Amniotic stem cell (primary cell): ENCODE data around the gene TSPAN19.
"Not testable (repeated sequence)": the region's sequence is repeated elsewhere in the genome, so short reads cannot be mapped to it uniquely, and the experiment has no call there.

Experiments used
- DNase-seq: peaks from one replicate; lab custom pipeline; 2025; lab: John Stamatoyannopoulos, UW

The TSPAN19 gene

DNA sequence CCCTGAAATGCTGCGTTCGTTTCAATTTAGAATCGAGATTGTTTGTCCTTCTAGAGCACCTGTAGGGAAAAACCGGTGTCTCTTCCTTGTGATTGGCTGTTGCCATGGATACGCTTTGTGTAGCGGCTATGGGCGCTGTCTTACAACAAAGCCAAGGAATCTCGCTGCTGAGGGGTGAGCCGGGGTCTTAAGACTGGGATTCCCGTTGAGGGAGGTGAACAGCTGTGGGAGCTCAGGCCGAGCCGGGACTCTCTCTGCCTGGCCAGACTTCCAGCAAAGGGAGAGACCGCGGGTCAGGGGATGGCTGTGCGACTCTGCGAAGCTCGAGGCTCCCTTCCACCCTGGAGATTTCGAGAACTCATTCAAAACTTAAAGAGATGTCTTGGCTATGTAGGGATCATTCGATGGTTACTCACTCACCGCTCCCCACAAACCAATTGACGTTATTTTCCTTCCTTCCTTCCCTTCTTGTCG, at the start of gene TSPAN19, which contains the start of gene LRRIQ1:
TSS of gene TSPAN19 (minus strand) at position 44 of the 474 bp plus-strand sequence. CDS start 6,331 bp downstream, outside the sequence.
TSS of gene LRRIQ1 (plus strand) at position 118 of the 474 bp plus-strand sequence. CDS start 1,826 bp downstream, outside the sequence.
- peak; percentile 81 for DNase-seq

DNA sequence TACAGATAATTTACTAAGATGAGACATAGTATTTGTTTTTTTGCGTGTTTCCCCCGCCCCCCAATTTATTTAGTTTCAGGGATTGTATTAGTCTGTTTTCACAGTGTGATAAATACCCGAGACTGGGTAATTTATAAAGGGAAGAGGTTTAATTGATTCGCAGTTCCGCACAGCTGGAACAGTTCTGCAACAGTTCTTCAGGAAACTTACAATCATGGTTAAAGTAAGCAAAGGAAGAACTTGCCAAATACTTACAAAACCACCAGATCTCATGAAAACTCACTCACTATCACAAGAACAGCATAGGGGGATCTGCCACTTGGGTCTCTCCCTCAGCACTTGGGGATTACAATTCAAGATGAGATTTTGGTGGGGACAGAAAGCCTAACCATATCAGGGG, 49.0 kb upstream of the TSPAN19 start:
- no peak for DNase-seq

DNA sequence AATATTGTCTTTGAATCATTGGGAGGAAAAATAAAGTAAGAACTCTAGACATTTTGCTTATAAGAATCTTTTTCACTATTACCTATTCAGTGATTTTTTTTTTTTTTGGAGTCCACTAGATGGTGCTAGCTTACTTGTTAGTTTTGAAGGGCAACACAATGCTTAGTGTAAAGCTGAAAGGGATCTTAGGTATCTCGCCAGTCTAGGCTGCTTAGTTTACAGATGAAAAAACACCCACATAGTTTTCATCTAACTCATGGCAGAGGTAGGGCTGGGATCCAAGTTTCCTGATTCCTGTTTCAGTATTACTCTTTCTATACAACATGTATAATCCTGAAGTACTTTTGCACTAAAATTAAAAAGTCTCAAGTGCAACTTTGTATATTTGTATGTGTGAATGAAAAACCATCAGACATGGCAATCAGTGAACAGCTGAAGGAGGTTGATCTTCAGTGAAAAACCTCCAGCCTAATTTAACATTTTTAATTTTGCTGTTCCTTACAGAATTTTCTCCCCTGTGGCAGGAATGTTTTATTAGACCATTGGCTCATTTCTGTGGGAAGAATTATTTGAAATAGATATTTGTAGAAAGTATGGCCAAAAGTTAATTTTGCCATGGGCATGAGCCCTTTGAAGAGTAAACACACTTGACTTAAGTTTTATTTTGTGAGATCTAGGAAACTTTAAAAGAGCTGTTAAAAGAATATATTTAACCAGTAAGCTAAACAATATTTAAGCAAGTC, 40.8 kb upstream of the TSPAN19 start:
- peak; percentile 75 for DNase-seq

DNA sequence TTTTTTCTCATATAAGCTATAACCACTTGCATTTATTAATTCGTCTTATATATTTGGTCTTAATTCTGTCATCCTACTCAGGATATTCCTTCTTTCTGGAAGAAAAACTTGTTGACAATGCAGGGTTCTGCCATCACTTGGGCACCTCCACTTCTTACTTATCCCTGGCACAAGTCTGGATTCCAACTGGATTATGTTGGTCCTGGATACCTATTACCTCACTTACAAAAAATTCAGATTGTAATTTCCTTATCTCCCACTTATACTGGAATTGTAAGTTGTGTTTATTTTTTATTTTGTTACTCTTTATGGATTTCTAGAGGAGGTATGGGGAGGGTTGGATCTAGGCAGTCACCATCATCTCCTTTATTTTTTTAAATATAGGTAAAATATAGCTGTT, 36.7 kb upstream of the TSPAN19 start:
- DNase-seq, result no peak

DNA sequence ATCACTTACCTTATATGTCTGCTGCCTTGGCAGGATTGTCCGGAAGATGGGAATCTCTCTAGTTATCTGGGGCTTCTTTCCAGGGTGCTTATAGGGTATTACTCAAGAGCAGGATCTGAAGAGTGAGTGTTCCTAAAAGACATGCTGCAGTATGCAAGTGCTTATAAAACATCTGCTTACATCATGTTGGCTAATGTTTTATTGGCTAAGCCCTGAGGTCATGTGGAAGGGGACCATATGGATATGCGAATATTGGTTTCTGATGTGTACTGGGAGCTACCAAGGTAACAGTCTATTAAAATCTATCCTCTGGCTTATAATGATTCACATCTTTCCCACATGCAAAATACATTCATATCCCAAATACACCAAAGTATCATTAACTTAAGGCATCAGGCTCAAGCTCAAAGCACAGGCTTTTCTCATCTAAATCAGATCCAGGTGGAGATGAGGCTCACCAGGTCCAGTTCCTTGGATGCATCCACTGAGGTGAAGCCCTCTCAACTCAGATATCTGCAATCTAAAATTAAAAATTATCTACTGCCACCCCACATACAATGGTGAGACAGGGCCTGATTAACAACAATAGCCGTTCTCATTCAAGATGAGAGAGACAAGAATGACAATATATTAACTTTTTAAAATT, 29.9 kb upstream of the TSPAN19 start:
- DNase-seq, result no peak

DNA sequence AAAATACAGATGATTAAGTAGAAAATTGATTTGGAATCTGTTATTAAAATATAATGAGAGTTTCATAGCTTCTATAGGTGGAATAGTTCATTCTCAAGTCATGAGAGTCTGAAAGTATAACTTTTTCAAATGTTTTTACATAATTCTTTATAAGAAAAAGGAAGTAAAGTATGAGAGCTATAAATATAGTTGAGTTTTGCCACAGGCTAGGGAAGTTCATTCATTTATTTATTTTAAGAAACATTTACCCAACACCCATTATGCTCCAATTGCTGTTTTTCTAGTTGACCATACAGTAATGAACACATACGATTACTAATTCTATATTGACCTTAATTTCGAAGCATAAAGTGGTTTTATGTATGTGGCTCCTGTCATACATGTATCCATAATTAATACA, 24.8 kb upstream of the TSPAN19 start:
- DNase-seq, result no peak

DNA sequence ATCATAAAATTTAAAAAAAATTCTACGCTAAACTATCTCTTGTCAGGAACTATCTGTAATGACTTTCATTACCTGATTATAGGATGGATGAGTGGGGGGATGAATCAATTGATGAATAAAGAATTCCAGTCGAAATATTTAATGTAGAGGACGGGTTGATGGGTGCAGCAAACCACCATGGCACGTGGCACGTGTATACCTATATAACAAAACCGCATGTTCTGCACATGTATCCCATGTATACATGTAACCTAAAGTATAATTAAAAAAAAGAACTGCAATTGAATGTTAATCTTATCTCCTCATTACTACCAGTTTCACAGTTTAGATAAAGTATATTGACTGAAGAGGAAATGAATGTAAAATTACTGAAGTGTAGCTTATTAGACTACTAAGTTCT, 23.5 kb upstream of the TSPAN19 start:
- DNase-seq, result no peak

DNA sequence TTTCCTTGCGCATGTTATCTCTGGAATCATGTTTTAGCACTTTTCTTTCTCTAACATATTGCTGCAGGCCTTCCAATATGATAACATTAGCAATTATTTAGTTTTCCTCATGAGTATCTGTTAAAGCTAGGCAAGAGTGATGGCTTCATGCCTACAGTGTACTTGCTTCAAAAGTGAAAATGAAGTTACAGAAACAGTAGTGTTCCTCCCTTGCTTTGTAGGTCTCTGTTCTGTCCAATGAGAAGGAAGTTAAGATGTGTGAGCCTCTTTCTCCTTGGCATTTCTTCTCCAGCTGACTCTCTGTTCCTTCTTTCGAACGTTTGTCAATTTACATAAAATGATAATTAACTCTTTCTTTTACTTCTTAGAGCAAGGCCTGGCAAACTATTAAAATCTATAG, 22.3 kb upstream of the TSPAN19 start:
- DNase-seq, result no peak

DNA sequence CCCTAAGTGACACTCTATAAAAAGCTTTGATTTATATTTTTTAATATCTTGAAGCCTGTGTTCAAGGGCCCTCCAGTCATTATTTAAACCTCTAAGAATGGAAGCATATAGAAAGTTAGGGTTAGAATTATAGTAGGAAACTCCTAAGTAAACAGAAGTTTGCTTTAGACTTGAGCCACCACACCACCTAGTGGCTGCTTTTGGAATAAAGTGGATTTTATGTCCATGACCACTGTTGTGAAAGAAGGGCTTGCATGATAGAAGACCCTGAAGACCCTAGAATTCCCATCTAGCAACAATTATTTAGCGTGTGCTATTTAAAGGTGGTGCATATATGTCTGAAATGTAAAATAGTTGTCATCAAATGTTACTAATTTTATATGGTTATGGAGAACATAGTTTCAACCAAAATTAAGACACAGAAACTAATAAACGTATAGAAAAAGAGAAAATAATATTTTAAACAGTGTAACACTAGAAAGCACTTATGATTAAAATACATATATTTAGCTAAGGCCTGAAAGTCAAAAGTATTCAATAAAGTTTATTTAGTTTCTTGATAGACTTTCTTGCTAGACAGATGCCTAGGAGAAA, 21.4 kb upstream of the TSPAN19 start:
- DNase-seq, result peak; percentile 10

DNA sequence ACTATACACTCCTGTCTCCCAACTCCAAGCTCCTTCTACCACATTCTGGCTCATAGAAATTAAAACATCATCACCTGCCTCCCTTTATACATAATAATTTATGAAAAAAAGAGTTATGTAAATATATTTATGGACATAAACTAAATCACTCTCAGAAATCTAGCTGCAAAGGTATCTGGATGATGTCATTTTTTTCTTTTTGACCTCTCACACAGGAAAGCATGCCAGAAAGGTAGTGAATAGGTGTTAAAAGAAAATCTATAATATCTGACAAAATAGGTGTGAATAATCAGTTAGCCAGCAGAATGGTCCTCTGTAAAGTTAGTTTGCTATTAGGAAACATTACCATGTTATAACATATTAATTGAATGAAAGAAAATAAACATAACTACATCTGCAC, 7.8 kb upstream of the TSPAN19 start:
- no peak for DNase-seq

DNA sequence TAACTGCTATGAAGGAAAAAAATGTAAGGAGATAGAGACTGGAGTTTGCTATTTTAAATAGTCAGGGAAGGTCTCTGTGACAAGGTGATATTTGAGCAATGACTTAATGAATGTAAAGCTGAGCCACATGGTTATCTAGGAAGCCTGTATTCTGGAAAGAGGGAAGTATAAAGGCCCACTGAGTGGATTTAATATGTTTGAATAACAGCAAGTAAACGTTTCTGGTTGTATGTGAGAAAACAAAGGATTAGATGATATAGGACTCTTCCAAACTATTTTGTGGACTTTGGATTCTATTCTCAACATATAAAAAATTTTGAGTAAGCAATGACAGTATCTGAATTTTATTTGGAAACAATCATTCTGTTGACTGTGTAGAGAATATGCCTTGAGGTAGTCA, 5.3 kb upstream of the TSPAN19 start:
- DNase-seq, result no peak

DNA sequence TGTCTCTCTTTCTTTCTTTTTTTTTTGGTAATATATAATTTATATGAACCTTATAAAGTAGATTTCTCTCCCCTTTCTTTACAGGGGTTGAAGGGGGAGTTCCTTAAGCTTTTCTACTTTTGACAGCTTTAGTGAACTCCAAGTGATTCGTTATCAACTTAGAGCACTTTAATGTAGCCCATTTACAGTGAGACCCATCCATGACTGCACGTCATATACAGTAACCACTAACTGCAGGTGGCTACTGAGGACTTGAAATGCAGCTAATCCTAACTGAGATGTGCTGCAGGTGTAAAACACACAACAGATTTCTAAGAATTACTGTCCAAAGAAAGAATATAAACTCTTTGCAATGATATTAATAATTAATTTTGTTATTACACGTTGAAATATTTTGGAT, 656 bp upstream of the TSPAN19 start:
- no peak for DNase-seq

DNA sequence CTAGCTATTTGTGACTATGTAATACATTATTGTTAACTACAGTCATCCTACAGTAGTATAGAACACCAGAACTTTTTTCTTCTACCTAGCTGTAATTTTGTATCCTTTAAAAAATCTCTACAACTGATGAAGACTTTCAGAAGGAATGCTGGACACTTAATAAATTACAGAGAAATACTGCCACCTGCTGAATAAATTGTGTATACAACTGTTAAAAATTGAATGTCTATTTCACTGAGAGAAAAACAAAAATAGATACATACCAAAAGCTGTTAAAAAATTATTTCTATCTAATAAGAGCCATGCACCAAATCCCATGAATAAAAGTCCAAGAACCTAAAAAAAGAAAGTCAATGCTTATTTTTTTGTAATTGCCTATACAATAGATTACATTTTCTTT, 6.6 kb downstream of the TSPAN19 start:
- DNase-seq, result peak; percentile 8

DNA sequence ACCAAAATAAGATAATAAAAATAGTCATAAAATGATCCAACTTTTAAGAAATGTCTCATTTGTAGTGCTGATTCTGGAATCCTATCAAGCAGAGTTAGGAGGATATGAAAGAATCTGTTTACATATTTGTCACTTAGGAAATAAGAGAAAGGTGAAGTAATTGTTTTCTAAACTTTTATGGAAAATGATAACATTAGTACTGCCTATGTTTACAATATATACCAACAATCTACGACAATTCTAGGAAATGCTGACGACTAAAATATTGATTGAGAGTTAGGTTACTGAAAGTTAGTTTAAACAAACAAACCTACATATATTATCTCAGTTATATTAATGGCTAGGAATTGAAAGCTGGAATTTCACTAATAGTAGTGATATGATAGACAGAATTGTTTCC, 18.0 kb downstream of the TSPAN19 start:
- no peak for DNase-seq

DNA sequence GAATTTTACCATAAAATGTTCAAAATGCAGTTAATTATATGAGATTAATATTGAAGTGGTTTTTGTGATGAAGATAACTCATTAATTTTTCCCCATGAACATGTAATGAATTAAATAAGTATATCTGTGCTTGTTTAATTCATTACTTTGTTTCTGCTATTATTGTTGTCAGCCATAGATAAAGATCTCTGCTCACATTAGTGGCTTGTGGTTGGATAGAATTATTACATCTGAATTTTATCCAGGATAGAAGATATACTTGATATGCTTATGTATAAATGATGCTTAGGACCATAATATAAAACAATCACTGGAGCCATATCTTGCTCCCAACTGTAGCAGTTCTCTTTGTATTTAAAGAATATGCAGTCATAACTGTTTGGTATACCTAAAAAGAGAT, 18.5 kb downstream of the TSPAN19 start:
- DNase-seq, result no peak

DNA sequence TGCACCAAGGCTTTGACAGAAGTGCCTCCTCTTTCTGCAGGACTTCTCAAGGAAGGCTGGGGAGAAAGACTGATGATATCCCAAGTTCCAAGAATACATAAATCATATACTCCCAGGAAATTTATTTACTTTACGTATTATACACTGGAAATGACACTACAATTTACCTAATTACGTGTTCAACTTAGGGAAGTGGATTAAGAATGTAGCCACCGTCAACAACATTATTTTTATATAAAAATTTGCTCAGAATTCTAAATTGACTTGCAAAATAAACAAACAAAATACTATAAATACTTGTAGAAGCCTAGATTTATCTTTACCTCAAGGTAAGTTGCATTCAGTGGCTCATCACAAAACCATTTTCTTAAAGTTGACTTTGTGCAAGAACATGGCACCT, 18.9 kb downstream of the TSPAN19 start:
- no peak for DNase-seq

DNA sequence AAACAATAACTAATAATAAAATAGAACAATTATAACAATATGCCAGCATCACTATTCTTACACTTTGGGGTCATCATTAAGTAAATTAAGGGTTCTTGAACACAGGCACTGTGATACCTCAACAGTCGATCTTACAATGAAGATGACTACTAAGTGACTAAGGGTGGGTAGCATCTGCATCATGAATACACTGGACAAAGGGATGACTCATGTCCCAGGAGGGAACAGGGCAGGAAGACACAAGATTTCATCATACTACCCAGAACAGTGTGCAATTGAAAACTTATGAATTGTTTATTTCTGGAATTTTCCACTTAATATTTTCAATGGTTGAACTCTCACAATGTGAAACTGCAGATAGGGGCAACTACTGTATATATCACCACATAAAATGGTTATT, 19.7 kb downstream of the TSPAN19 start:
- DNase-seq, result peak; percentile 36

DNA sequence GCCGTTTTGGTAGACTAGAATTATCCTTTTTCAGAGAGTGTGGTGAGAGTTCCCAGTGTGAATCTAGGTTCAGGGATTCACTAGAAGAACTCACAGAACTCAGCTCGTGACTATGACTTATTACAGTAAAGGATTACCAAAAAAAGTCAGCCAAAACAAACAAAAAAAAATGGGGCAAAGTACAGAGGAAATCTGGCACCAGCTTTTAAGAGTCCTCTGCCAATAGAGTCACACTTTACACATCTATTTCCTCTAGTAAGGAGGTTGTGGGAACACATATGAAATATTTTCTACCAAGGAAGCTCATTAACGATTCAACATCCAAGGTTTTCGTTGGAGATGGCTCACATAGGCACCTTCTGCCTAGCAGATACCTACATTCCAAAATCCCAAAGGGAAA, 28.2 kb downstream of the TSPAN19 start:
- DNase-seq, result no peak

DNA sequence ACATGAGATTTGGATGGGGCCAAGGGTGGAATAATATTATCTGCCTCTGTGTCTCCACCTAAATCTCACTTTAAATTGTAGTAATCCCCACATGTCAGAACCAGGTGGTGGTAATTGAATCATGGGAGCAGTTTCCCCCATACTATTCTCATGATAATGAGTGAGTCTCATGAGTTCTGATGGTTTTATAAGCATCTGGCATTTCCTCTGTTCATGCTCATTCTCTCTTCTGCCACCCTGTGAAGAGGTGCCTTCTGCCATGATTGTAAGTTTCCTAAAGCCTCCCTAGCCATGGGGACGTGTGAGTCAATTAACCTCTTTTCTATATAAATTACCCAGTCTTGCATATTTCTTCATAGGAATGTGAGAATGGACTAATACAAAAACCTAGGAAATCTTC, 29.9 kb downstream of the TSPAN19 start:
- DNase-seq, result no peak

DNA sequence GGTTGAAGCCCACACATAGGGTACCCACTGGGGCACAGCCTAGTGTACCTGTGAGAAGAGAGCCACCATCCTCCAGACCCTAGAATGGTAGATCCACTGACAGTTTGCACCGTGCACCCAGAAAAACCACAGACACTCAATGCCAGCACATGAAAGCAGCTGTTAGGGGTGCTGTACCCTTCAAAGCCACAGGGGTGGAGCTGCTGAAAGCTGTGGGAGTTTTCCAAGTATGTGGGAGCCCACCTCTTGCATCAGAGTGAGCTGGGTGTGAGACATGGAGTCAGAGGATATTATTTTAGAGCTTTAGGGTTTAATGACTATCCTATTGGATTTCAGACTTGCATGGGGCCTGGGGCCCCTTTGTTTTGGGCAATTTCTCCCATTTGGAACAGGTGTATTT, 30.5 kb downstream of the TSPAN19 start:
- no peak for DNase-seq

DNA sequence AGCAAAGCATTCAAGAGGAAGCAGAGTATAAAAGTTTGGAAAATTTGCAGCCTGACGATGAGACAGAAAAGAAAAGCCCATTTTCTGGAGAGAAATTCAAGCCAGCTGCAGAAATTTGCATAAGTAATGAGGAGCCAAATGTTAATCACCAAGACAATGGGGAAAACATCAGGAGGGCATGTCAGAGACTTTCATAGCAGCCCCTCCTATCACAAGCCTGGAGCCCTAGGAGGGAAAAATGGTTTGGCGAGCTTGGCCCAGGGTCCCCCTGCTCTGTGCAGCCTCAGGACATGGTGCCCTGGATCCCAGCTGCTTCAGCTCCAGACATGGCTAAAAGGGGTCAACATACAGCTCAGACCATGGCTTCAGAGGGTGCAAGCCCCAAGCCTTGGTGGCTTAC, 31.0 kb downstream of the TSPAN19 start:
- DNase-seq, result not testable (repeated sequence)

DNA sequence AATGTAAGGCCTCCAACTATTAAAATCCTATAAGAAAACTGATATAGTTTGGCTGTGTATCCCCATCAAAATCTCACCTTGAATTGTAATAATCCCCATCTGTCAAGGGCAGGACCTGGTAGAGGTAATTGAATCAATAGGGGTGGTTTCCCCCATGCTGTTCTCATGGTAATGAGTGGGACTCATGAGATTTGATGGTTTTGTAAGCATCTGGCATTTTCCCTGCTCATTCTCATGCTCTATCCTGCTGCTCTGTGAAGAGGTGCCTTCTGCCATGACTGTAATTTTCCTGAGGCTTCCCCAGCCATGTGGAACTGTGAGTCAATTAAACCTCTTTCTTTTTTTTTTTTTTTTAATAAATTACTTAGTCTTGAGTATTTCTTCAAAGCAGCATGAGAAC, 31.9 kb downstream of the TSPAN19 start:
- DNase-seq, result no peak

DNA sequence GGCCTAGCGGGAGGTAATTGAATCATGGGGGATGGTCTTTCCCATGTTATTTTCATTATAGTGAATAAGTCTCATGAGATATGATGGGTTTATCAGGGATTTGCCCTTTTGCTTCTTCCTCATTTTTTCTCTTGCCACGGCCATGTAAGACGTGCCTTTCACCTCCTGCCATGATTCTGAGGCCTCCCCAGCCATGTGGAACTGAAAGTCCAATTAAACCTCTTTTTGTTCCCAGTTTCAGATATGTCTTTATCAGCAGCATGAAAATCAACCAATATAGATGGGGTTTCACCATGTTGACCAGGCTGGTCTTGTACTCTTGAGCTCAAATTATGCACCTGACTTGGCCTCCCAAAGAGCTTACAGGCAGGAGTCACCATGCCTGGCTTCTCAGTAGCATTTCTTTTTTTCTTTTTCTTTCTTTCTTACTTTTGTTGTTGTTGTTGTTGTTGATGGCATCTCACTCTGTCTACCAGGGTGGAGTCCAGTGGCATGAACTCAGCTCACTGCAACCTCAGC, 33.2 kb downstream of the TSPAN19 start:
- DNase-seq, result no peak
